HEK293 (cell line): ENCODE data around the gene BAG1.

Source experiments
- CTCF ChIA-PET: fragments of 350-600 bp; formaldehyde crosslinking; extraction: SDS; loops from one replicate; lab custom pipeline; 2021; ENCODE audit warnings: antibody characterized with exemption; lab: Yijun Ruan, JAX
- POLR2A ChIA-PET: fragments of 300-600 bp; formaldehyde crosslinking; extraction: SDS; loops from one replicate; lab custom pipeline; 2020; ENCODE audit warnings: antibody characterized with exemption, inconsistent platforms; lab: Yijun Ruan, JAX
- H3K27ac ChIP-seq: fragments of 200-500 bp; sonication (Bioruptor generic); 2 replicates; pipeline ENCODE4 v1.5.1; 2014; ENCODE audit warnings: low read depth, low read length, control low read depth, inconsistent platforms; ENCODE audit errors: extremely low read depth
- H3K36me3 ChIP-seq, 2 experiments: fragments of 200-500 bp in 1 of 2; sonication (Bioruptor generic) in 1 of 2; 1 replicate in 1 of 2; 2 replicates in 1 of 2; pipeline ENCODE4 v1.5.1; 2014 to 2017; ENCODE audit warnings: inconsistent platforms in 2 of 2, low read length in 2 of 2; ENCODE audit not compliant: control insufficient read depth in 2 of 2, insufficient read depth in 1 of 2
- H3K4me1 ChIP-seq: fragments of 200-500 bp; sonication (Bioruptor generic); 2 replicates; pipeline ENCODE4 v1.5.1; 2014; ENCODE audit warnings: mild to moderate bottlenecking, low read length, inconsistent platforms; ENCODE audit not compliant: control insufficient read depth, insufficient read depth
- H3K4me3 ChIP-seq: 2 replicates; pipeline ENCODE4 v1.5.1; 2011; ENCODE audit warnings: low read depth, mild to moderate bottlenecking, control low read depth, low read length, moderate library complexity
- H3K9me3 ChIP-seq: fragments of 200-500 bp; sonication (Bioruptor generic); 2 replicates; pipeline ENCODE4 v1.5.1; 2014; ENCODE audit warnings: low read depth, low read length, inconsistent platforms; ENCODE audit not compliant: control insufficient read depth, insufficient read depth
- GLI2 ChIP-seq: fragments of 450-650 bp; formaldehyde crosslinking; IDR thresholded peaks from 2 replicates; pipeline ENCODE4; 2017; ENCODE audit warnings: missing biosample characterization, missing genetic modification characterization, low read depth, borderline replicate concordance
- KLF1 ChIP-seq: fragments of 450-650 bp; formaldehyde crosslinking; IDR thresholded peaks from 2 replicates; pipeline ENCODE4 v1.5.1; 2016; ENCODE audit warnings: missing biosample characterization, missing genetic modification characterization
- KLF10 ChIP-seq: fragments of 450-650 bp; IDR thresholded peaks from 2 replicates; pipeline ENCODE4 v1.5.1; 2018; ENCODE audit warnings: missing biosample characterization, mild to moderate bottlenecking, missing genetic modification characterization
- KLF8 ChIP-seq: fragments of 450-650 bp; formaldehyde crosslinking; IDR thresholded peaks from 2 replicates; pipeline ENCODE4 v1.5.1; 2016; ENCODE audit warnings: missing biosample characterization, missing genetic modification characterization
- PATZ1 ChIP-seq: fragments of 450-650 bp; formaldehyde crosslinking; IDR thresholded peaks from 2 replicates; pipeline ENCODE4 v1.5.1; 2016; ENCODE audit warnings: missing biosample characterization, missing genetic modification characterization
- PBX3 ChIP-seq: sonication (generic); formaldehyde crosslinking; IDR thresholded peaks from 2 replicates; pipeline ENCODE4 v1.8.1; 2022; ENCODE audit warnings: mild to moderate bottlenecking, moderate library complexity, missing genetic modification reagents
- RBAK ChIP-seq: fragments of 450-650 bp; formaldehyde crosslinking; IDR thresholded peaks from 2 replicates; pipeline ENCODE4 v1.5.1; 2016; ENCODE audit warnings: missing biosample characterization, missing genetic modification characterization
- REST ChIP-seq: fragments of 450-650 bp; formaldehyde crosslinking; IDR thresholded peaks from 2 replicates; pipeline ENCODE4 v1.5.1; 2016; ENCODE audit warnings: missing biosample characterization, missing genetic modification characterization
- SP2 ChIP-seq: fragments of 450-650 bp; formaldehyde crosslinking; IDR thresholded peaks from 2 replicates; pipeline ENCODE4 v1.5.1; 2016; ENCODE audit warnings: missing biosample characterization, missing genetic modification characterization
- SP3 ChIP-seq: fragments of 450-650 bp; formaldehyde crosslinking; IDR thresholded peaks from 2 replicates; pipeline ENCODE4 v1.5.1; 2016; ENCODE audit warnings: missing biosample characterization, missing genetic modification characterization
- YY1 ChIP-seq: fragments of 450-650 bp; formaldehyde crosslinking; IDR thresholded peaks from 2 replicates; pipeline ENCODE4 v1.5.1; 2018; ENCODE audit warnings: missing biosample characterization, missing genetic modification characterization
- ZBTB11 ChIP-seq: fragments of 450-650 bp; formaldehyde crosslinking; conservative IDR thresholded peaks from 2 replicates; pipeline ENCODE4 v1.5.1; 2016; ENCODE audit warnings: low read depth, missing biosample characterization, missing genetic modification characterization
- ZBTB26 ChIP-seq: fragments of 450-650 bp; formaldehyde crosslinking; optimal IDR thresholded peaks from 2 replicates; pipeline ENCODE3; 2016; ENCODE audit warnings: missing biosample characterization, mild to moderate bottlenecking, missing genetic modification characterization
- ZFHX2 ChIP-seq: fragments of 450-650 bp; formaldehyde crosslinking; conservative IDR thresholded peaks from 2 replicates; pipeline ENCODE4 v1.5.1; 2016; ENCODE audit warnings: missing biosample characterization, missing genetic modification characterization
- ZNF114 ChIP-seq: fragments of 450-650 bp; formaldehyde crosslinking; IDR thresholded peaks from 2 replicates; pipeline ENCODE4 v1.5.0; 2017; ENCODE audit warnings: missing biosample characterization, missing genetic modification characterization
- ZNF169 ChIP-seq: fragments of 450-650 bp; formaldehyde crosslinking; IDR thresholded peaks from 2 replicates; pipeline ENCODE4 v1.5.1; 2016; ENCODE audit warnings: missing biosample characterization, missing genetic modification characterization
- ZNF398 ChIP-seq: fragments of 450-650 bp; formaldehyde crosslinking; IDR thresholded peaks from 2 replicates; pipeline ENCODE4 v1.5.1; 2017; ENCODE audit warnings: missing biosample characterization, missing genetic modification characterization
- ZNF423 ChIP-seq: fragments of 450-650 bp; formaldehyde crosslinking; IDR thresholded peaks from 2 replicates; pipeline ENCODE4 v1.5.1; 2016; ENCODE audit warnings: missing biosample characterization, missing genetic modification characterization
- ZNF561 ChIP-seq: fragments of 450-650 bp; IDR thresholded peaks from 2 replicates; pipeline ENCODE4 v1.5.1; 2018; ENCODE audit warnings: missing biosample characterization, missing genetic modification characterization, borderline replicate concordance
- ZNF629 ChIP-seq: fragments of 450-650 bp; formaldehyde crosslinking; IDR thresholded peaks from 2 replicates; pipeline ENCODE4 v1.5.1; 2017; ENCODE audit warnings: missing biosample characterization, missing genetic modification characterization
- ZNF777 ChIP-seq: fragments of 450-650 bp; formaldehyde crosslinking; IDR thresholded peaks from 2 replicates; pipeline ENCODE4 v1.5.1; 2017; ENCODE audit warnings: missing biosample characterization, missing genetic modification characterization, borderline replicate concordance

The BAG1 gene

GRCh38 chr9:33264473-33265177 is at the start of gene BAG1, which contains the start of gene CHMP5:
BAG1 (minus strand) TSS chr9:33264708.
CHMP5 (plus strand) TSS chr9:33265049; CDS start chr9:33265079, 30 bp downstream.
- H3K4me1 ChIP-seq: peaks cover 3% of the 10 kb centered on the region; the same call in 1 of the 2 replicates
- peaks cover 11 to 62% of the 10 kb centered on the region in 2 experiments for H3K36me3 ChIP-seq
- TF ChIP-seq ZNF561 (tag by site-specific recombination) (0 out of 2 replicates have a peak, but pooled peaks have one; percentile 57), KLF10 (tag by site-specific recombination) (no peak), ZNF423 (tag by site-specific recombination) (no peak), YY1 (0 out of 2 replicates have a peak, but pooled peaks have one; percentile 13), ZNF114 (tag by site-specific recombination) (no peak), SP3 (peak; percentile 82), ZNF777 (tag by site-specific recombination) (no peak), ZFHX2 (peak; percentile 12; the same call in 1 of the 2 replicates), ZBTB11 (tag by site-specific recombination) (peak; percentile 89), ZNF629 (tag by site-specific recombination) (no peak), RBAK (tag by site-specific recombination) (no peak), KLF8 (peak; percentile 47), KLF1 (tag by site-specific recombination) (peak; percentile 64), ZBTB26 (tag by site-specific recombination) (peak; percentile 42), SP2 (tag by site-specific recombination) (peak; percentile 93), PATZ1 (tag by site-specific recombination) (peak; percentile 43; the same call in 1 of the 2 replicates), ZNF169 (tag by site-specific recombination) (no peak), ZNF398 (tag by site-specific recombination) (no peak), REST (tag by site-specific recombination) (no peak), GLI2 (tag by site-specific recombination) (no peak), PBX3 (CRISPR knock-in tag) (peak; percentile 67; the same call in 1 of the 2 replicates)

More at GRCh38 chr9:33264473-33265177, at the start of gene BAG1, which contains the start of gene CHMP5:
- ChIA-PET CTCF (interaction anchor here (1.1 to 1.3 kb wide), 2 partner anchors 16 to 23 kb away, joined by 4 to 6 read pairs; no protein-coding TSS in a partner anchor), POLR2A (interaction anchor here (0.6 to 2.2 kb wide), 7 partner anchors 9 to 239 kb away, joined by 3 to 16 read pairs (median 6); partner anchors contain the start of genes DNAJA1, NFX1 and NOL6)
- Histone ChIP-seq H3K4me3 (peak within 1 kb of the TSS; percentile 90), H3K27ac (peak within 1 kb of the TSS; percentile 77; the same call in 1 of the 2 replicates), H3K9me3 (no peaks in the 10 kb centered on the region)
